Parathyroid adenoma (tissue), 2 donors: Measurements from ENCODE around the gene ASB9.

ENCODE experiments used
- H2AFZ ChIP-seq: fragments of 300-600 bp; sonication (generic); one replicate; pipeline ENCODE4 v1.7.0; 2017; ENCODE audit warnings: antibody characterized with exemption, mild to moderate bottlenecking
- H3K27ac ChIP-seq: fragments of 300-600 bp; sonication (generic); one replicate; pipeline ENCODE4 v1.7.0; 2017
- H3K27me3 ChIP-seq: fragments of 300-600 bp; sonication (generic); one replicate; pipeline ENCODE4 v1.7.0; 2017; ENCODE audit warnings: low read length; ENCODE audit not compliant: control insufficient read depth, insufficient read depth
- H3K36me3 ChIP-seq: fragments of 300-600 bp; sonication (generic); one replicate; pipeline ENCODE4 v1.7.0; 2017; ENCODE audit warnings: low read length; ENCODE audit not compliant: control insufficient read depth, insufficient read depth
- H3K4me1 ChIP-seq: fragments of 300-600 bp; sonication (generic); one replicate; pipeline ENCODE4 v1.7.0; 2017; ENCODE audit warnings: control low read depth
- H3K4me2 ChIP-seq: fragments of 300-600 bp; sonication (generic); one replicate; pipeline ENCODE4 v1.7.0; 2017; ENCODE audit warnings: low read length
- H3K4me3 ChIP-seq: fragments of 300-600 bp; sonication (generic); one replicate; pipeline ENCODE4 v1.7.0; 2017; ENCODE audit warnings: low read depth, low read length
- H3K79me2 ChIP-seq: fragments of 300-600 bp; sonication (generic); one replicate; pipeline ENCODE4 v1.7.0; 2017; ENCODE audit warnings: control low read depth
- H3K9ac ChIP-seq: fragments of 300-600 bp; sonication (generic); one replicate; pipeline ENCODE4 v1.7.0; 2017; ENCODE audit warnings: mild to moderate bottlenecking
- H3K9me3 ChIP-seq: fragments of 300-600 bp; sonication (generic); one replicate; pipeline ENCODE4 v1.7.0; 2017; ENCODE audit warnings: low read length; ENCODE audit not compliant: control insufficient read depth
- CTCF ChIP-seq: fragments of 300-600 bp; sonication (generic); IDR thresholded peaks from one replicate; pipeline ENCODE4 v1.7.0; 2017; ENCODE audit warnings: antibody characterized with exemption, mild to moderate bottlenecking
- donor health status: primary hyperparathyroidism.

ASB9 gene

GRCh38 chrX:15236146-15236545 is 33.7 kb downstream of the ASB9 start:
- Histone ChIP-seq H3K9me3 (no peaks in the 10 kb centered on the region), H2AFZ (no peak overlapping the region), H3K4me3 (no peak overlapping the region), H3K79me2 (no peaks in the 10 kb centered on the region), H3K27ac (no peak overlapping the region), H3K27me3 (no peaks in the 10 kb centered on the region), H3K36me3 (no peaks in the 10 kb centered on the region), H3K4me2 (no peak overlapping the region), H3K9ac (no peak overlapping the region), H3K4me1 (no peaks in the 10 kb centered on the region)
- TF ChIP-seq CTCF = no peak

GRCh38 chrX:15235001-15235400 is 34.9 kb downstream of the ASB9 start:
- H3K36me3 ChIP-seq = no peaks in the 10 kb centered on the region
- no peak overlapping the region for H3K4me3 ChIP-seq
- no peak overlapping the region for H3K9ac ChIP-seq
- no peaks in the 10 kb centered on the region for H3K4me1 ChIP-seq
- no peak for TF ChIP-seq CTCF
- H3K9me3 ChIP-seq = no peaks in the 10 kb centered on the region
- H3K4me2 ChIP-seq = no peak overlapping the region
- no peaks in the 10 kb centered on the region for H3K79me2 ChIP-seq
- H2AFZ ChIP-seq = no peak overlapping the region
- no peak overlapping the region for H3K27ac ChIP-seq
- H3K27me3 ChIP-seq = no peaks in the 10 kb centered on the region

- Histone ChIP-seq H3K4me1 (no peaks in the 10 kb centered on the region), H3K79me2 (no peaks in the 10 kb centered on the region), H3K9ac (no peak overlapping the region), H3K27ac (no peak overlapping the region), H2AFZ (no peak overlapping the region), H3K4me2 (no peak overlapping the region), H3K27me3 (no peaks in the 10 kb centered on the region), H3K4me3 (no peak overlapping the region), H3K9me3 (no peaks in the 10 kb centered on the region), H3K36me3 (no peaks in the 10 kb centered on the region)
- TF ChIP-seq CTCF = no peak
These were observed 36.4 kb downstream of the ASB9 start for GRCh38 chrX:15233416-15234015.

GRCh38 chrX:15224747-15225146 is 45.1 kb downstream of the ASB9 start:
- no peak overlapping the region for H2AFZ ChIP-seq
- TF ChIP-seq CTCF = no peak
- no peak overlapping the region for H3K4me2 ChIP-seq
- no peak overlapping the region for H3K9ac ChIP-seq
- no peaks in the 10 kb centered on the region for H3K79me2 ChIP-seq
- H3K4me1 ChIP-seq = no peaks in the 10 kb centered on the region
- no peak overlapping the region for H3K4me3 ChIP-seq
- H3K27ac ChIP-seq = no peak overlapping the region
- H3K36me3 ChIP-seq = no peaks in the 10 kb centered on the region
- H3K27me3 ChIP-seq = no peaks in the 10 kb centered on the region
- no peaks in the 10 kb centered on the region for H3K9me3 ChIP-seq

GRCh38 chrX:15221321-15221720 is 48.6 kb downstream of the ASB9 start:
- Histone ChIP-seq H3K4me1 (no peaks in the 10 kb centered on the region), H3K27me3 (no peaks in the 10 kb centered on the region), H3K27ac (no peak overlapping the region), H3K4me3 (no peak overlapping the region), H3K9me3 (no peaks in the 10 kb centered on the region), H3K79me2 (no peaks in the 10 kb centered on the region), H3K4me2 (no peak overlapping the region), H2AFZ (no peak overlapping the region), H3K36me3 (no peaks in the 10 kb centered on the region), H3K9ac (no peak overlapping the region)
- no peak for TF ChIP-seq CTCF
